Measurements from ENCODE around the gene GASK1A. TPM values are rescaled to one million over a fixed set of nuclear protein-coding genes. Genes with fewer than 3 reads are reported as not detected.

The GASK1A gene
- total and polyA plus RNA-seq, 10 of the 15 experiments (the other 5 are each of a cell fraction or from before 2014, with no cell fraction given): 0.18 TPM; not detected in 9

GRCh38 chr3:43009547-43009946 lies 30.4 kb downstream of the GASK1A start (continued):
- no peak for TF ChIP-seq SIN3A (IDR thresholded peaks at IDR 0.05; ENCODE audit: low read depth, low read length)
- no peak for TF ChIP-seq POLR2AphosphoS5 (IDR thresholded peaks at IDR 0.05; ENCODE audit: low read length)

DNA sequence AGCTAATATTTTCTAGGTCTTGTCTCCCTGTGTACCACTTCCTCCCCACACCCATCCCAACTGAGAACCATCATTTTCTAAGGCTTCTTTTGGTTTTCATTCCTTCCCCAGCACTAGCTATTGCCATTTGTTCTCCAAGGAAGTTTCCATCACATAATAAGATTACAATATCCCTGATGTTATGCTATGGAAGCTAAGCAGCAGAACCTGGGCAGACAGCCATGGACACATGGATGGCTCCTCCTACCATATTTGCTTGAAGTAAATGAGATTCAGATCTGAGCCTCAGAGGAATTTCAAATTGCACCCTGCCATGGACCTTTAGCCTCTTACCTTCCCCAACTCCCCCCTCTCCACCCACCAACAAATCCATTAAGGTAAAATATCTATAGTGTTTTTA lies 31.5 kb downstream of the GASK1A start:
- Histone ChIP-seq H3K9ac (ENCODE audit: control insufficient read depth, insufficient read depth, low read length) (no peak overlapping the region), H3K4me1 (ENCODE audit: control insufficient read depth, insufficient read depth, low read length) (no peaks in the 10 kb centered on the region), H4K20me1 (ENCODE audit: control insufficient read depth, insufficient read depth) (no peaks in the 10 kb centered on the region), H3K27me3 (replicated peaks in 1 of 2; ENCODE audit: control insufficient read depth in 2 of 2, insufficient read depth in 2 of 2, low read length in 1 of 2) (no peaks in the 10 kb centered on the region), H3K4me3 (no peak overlapping the region), H3K4me2 (ENCODE audit: control insufficient read depth, insufficient read depth) (no peak overlapping the region), H3K36me3 (ENCODE audit: control insufficient read depth in 2 of 2, insufficient read depth in 2 of 2, low read length in 1 of 2) (no peaks in the 10 kb centered on the region), H3K9me3 (replicated peaks; ENCODE audit: control insufficient read depth, insufficient read depth, low read length) (peaks cover 18% of the 10 kb centered on the region; the same call in 2 of the 3 replicates), H3K79me2 (ENCODE audit: control insufficient read depth, insufficient read depth, low read length) (no peaks in the 10 kb centered on the region), H3K27ac (ENCODE audit: control insufficient read depth, insufficient read depth) (no peak overlapping the region), H2AFZ (ENCODE audit: control insufficient read depth, low read depth, low read length) (no peak overlapping the region)
- RAD21 ChIA-PET (ENCODE audit: unreplicated experiment): no interaction called here
- intact Hi-C loops (cut with micrococcal nuclease; ENCODE audit: unreplicated experiment): no loop called here
- in situ Hi-C loops (cut with MboI): no loop called here
- POLR2A ChIA-PET: no interaction called here
- no peak for DNase-seq (ENCODE audit: low read depth, low spot score)
- no TSS peak for BruUV-seq (replicated peaks)
- SMC1A ChIA-PET (ENCODE audit: uncharacterized antibody, unreplicated experiment): no interaction called here
- CTCF ChIA-PET: no interaction called here
- no peak for FAIRE-seq
- no peak for ATAC-seq
- TF ChIP-seq, protein P1, sequence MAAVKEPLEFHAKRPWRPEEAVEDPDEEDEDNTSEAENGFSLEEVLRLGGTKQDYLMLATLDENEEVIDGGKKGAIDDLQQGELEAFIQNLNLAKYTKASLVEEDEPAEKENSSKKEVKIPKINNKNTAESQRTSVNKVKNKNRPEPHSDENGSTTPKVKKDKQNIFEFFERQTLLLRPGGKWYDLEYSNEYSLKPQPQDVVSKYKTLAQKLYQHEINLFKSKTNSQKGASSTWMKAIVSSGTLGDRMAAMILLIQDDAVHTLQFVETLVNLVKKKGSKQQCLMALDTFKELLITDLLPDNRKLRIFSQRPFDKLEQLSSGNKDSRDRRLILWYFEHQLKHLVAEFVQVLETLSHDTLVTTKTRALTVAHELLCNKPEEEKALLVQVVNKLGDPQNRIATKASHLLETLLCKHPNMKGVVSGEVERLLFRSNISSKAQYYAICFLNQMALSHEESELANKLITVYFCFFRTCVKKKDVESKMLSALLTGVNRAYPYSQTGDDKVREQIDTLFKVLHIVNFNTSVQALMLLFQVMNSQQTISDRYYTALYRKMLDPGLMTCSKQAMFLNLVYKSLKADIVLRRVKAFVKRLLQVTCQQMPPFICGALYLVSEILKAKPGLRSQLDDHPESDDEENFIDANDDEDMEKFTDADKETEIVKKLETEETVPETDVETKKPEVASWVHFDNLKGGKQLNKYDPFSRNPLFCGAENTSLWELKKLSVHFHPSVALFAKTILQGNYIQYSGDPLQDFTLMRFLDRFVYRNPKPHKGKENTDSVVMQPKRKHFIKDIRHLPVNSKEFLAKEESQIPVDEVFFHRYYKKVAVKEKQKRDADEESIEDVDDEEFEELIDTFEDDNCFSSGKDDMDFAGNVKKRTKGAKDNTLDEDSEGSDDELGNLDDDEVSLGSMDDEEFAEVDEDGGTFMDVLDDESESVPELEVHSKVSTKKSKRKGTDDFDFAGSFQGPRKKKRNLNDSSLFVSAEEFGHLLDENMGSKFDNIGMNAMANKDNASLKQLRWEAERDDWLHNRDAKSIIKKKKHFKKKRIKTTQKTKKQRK (IDR thresholded peaks at IDR 0.05; ENCODE audit: low read depth, low read length): no peak
- TF ChIP-seq WRNIP1 (IDR thresholded peaks at IDR 0.05; ENCODE audit: borderline replicate concordance, low read depth, low read length): no peak
- no peak for TF ChIP-seq HDGF (IDR thresholded peaks at IDR 0.05)
- no peak for TF ChIP-seq SIX5 (IDR thresholded peaks at IDR 0.05; ENCODE audit: low read depth, low read length, severe bottlenecking)
- TF ChIP-seq, protein P2, sequence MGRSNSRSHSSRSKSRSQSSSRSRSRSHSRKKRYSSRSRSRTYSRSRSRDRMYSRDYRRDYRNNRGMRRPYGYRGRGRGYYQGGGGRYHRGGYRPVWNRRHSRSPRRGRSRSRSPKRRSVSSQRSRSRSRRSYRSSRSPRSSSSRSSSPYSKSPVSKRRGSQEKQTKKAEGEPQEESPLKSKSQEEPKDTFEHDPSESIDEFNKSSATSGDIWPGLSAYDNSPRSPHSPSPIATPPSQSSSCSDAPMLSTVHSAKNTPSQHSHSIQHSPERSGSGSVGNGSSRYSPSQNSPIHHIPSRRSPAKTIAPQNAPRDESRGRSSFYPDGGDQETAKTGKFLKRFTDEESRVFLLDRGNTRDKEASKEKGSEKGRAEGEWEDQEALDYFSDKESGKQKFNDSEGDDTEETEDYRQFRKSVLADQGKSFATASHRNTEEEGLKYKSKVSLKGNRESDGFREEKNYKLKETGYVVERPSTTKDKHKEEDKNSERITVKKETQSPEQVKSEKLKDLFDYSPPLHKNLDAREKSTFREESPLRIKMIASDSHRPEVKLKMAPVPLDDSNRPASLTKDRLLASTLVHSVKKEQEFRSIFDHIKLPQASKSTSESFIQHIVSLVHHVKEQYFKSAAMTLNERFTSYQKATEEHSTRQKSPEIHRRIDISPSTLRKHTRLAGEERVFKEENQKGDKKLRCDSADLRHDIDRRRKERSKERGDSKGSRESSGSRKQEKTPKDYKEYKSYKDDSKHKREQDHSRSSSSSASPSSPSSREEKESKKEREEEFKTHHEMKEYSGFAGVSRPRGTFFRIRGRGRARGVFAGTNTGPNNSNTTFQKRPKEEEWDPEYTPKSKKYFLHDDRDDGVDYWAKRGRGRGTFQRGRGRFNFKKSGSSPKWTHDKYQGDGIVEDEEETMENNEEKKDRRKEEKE (IDR thresholded peaks at IDR 0.05): no peak
- no peak for TF ChIP-seq YBX1 (IDR thresholded peaks at IDR 0.05)
- TF ChIP-seq ZNF622 (IDR thresholded peaks at IDR 0.05): no peak
- no peak for TF ChIP-seq USF1 (IDR thresholded peaks at IDR 0.05; ENCODE audit: borderline replicate concordance, extremely low read length, insufficient read depth, low read depth, low read length)
- TF ChIP-seq, protein P3, sequence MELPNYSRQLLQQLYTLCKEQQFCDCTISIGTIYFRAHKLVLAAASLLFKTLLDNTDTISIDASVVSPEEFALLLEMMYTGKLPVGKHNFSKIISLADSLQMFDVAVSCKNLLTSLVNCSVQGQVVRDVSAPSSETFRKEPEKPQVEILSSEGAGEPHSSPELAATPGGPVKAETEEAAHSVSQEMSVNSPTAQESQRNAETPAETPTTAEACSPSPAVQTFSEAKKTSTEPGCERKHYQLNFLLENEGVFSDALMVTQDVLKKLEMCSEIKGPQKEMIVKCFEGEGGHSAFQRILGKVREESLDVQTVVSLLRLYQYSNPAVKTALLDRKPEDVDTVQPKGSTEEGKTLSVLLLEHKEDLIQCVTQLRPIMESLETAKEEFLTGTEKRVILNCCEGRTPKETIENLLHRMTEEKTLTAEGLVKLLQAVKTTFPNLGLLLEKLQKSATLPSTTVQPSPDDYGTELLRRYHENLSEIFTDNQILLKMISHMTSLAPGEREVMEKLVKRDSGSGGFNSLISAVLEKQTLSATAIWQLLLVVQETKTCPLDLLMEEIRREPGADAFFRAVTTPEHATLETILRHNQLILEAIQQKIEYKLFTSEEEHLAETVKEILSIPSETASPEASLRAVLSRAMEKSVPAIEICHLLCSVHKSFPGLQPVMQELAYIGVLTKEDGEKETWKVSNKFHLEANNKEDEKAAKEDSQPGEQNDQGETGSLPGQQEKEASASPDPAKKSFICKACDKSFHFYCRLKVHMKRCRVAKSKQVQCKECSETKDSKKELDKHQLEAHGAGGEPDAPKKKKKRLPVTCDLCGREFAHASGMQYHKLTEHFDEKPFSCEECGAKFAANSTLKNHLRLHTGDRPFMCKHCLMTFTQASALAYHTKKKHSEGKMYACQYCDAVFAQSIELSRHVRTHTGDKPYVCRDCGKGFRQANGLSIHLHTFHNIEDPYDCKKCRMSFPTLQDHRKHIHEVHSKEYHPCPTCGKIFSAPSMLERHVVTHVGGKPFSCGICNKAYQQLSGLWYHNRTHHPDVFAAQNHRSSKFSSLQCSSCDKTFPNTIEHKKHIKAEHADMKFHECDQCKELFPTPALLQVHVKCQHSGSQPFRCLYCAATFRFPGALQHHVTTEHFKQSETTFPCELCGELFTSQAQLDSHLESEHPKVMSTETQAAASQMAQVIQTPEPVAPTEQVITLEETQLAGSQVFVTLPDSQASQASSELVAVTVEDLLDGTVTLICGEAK (IDR thresholded peaks at IDR 0.05; ENCODE audit: borderline replicate concordance): no peak
- no peak for TF ChIP-seq CREM (IDR thresholded peaks at IDR 0.05; ENCODE audit: low read depth)
- TF ChIP-seq SMAD1 (IDR thresholded peaks at IDR 0.05; ENCODE audit: low read depth, partially characterized antibody): no peak

Data from GM12878 (cell line).